Muscle layer of colon (tissue), 2 donors: ENCODE results near the gene RASAL1.
"Not testable (repeated sequence)": the region's sequence is repeated elsewhere in the genome, so short reads cannot be mapped to it uniquely, and the experiment has no call there.

ENCODE experiments used
- H3K27ac ChIP-seq: one replicate; pipeline ENCODE4 v1.7.0; 2013; ENCODE audit warnings: low read depth, mild to moderate bottlenecking, low read length, moderate library complexity
- H3K27me3 ChIP-seq, 2 donors: one replicate each; pipeline ENCODE4 v1.7.0; 2013; ENCODE audit warnings: low read length in 2 of 2, mild to moderate bottlenecking in 2 of 2; ENCODE audit not compliant: insufficient read depth in 2 of 2, control insufficient read depth in 1 of 2
- H3K36me3 ChIP-seq: one replicate; pipeline ENCODE4 v1.7.0; 2013; ENCODE audit warnings: mild to moderate bottlenecking, low read length; ENCODE audit not compliant: insufficient read depth
- H3K4me1 ChIP-seq: one replicate; pipeline ENCODE4 v1.7.0; 2013; ENCODE audit warnings: mild to moderate bottlenecking, low read length; ENCODE audit not compliant: insufficient read depth
- H3K4me3 ChIP-seq, 2 donors: one replicate each; pipeline ENCODE4 v1.7.0; 2013; ENCODE audit warnings: low read length in 2 of 2, low read depth in 1 of 2, mild to moderate bottlenecking in 1 of 2, moderate library complexity in 1 of 2
- H3K9ac ChIP-seq: one replicate; pipeline ENCODE4 v1.7.0; 2013; ENCODE audit warnings: low read length
- H3K9me3 ChIP-seq: one replicate; pipeline ENCODE4 v1.7.0; 2013; ENCODE audit warnings: mild to moderate bottlenecking, low read length
- donor health status: abdominal sarcoma.
- donor health status: Adenocarcinoma of cecum.

RASAL1 gene

DNA sequence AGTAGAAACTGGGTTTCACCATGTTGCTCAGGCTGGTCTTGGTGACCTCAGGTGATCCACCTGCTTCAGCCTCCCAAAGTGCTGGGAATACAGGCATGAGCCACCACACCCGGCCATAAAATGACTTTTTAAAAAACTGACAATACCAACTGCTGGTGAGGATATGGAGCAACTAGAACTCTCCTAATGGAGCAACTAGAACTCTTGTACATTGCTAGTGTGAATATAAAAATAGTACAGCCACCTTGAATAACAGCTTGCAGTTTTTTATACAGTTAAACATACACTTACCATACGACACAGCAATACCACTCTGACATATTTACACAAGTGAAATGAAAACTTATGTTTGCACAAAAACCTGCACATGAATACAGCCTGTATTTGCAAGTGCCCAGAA is 11.4 kb upstream of the RASAL1 start:
- Histone ChIP-seq H3K9ac (no peak overlapping the region), H3K4me3 (no peak overlapping the region), H3K27me3 (peaks cover 6% of the 10 kb centered on the region in 2 donors), H3K36me3 (no peaks in the 10 kb centered on the region), H3K9me3 (no peaks in the 10 kb centered on the region), H3K4me1 (peaks cover 8% of the 10 kb centered on the region), H3K27ac (no peak overlapping the region)

DNA sequence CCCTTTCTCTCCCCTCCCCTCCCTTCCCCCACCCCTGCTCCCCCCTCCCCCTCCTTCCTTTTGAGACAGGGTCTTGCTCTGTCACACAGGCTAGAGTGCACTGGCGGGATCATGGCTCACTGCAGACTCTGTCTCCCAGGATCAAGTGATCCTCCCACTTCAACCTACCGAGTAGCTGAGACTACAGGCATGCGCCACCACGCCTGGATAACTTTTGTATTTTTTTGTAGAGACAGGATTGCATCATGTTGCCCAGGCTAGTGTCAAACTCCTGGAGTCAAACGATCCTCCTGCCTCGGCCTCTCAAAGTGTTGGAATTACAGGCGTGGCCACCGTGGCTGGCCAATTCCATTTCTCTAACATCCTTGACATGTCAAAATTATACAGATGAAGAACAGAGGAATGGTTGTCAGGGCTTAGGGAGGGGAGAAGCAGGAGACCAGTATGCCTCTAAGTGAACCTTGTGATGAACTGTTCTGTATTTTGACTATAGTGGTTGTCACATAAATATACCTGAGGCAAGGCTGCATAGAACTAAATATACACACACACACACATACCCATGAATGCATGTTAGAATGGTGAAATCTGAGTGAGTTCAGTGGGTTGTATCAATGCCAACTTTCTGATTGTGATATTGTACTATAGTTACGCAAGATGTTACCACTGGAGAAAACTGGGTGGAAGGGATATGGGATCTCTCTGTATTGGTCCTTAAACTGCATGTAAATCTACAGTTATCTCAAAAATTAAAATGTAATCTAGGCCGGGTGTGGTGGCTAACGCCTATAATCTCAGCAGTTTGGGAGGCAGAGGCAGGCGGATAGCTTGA is 10.4 kb upstream of the RASAL1 start:
- no peak overlapping the region for H3K9ac ChIP-seq
- H3K27ac ChIP-seq: no peak overlapping the region
- H3K4me1 ChIP-seq: peaks cover 8% of the 10 kb centered on the region
- H3K27me3 ChIP-seq: no peaks in the 10 kb centered on the region
- no peaks in the 10 kb centered on the region for H3K9me3 ChIP-seq
- no peak overlapping the region for H3K4me3 ChIP-seq
- H3K36me3 ChIP-seq: no peaks in the 10 kb centered on the region

DNA sequence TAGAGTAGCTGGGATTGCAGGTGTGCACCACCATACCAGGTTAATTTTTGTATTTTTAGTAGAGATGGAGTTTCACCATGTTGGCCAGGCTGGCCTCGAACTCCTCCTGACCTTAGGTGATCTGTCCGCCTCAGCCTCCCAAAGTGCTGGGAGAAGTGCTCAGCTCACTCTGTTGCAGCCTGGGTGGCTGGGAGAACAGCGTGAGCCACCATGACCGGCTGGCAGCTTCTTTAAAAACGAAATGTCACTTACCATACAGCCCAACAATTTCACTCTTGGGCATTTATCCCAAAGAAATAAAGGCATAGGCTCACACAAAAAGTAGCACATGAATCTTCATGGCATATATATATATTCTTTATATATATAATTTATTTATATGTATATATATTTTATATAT is 9.2 kb upstream of the RASAL1 start:
- peaks cover 6% of the 10 kb centered on the region for H3K4me1 ChIP-seq
- no peak overlapping the region for H3K27ac ChIP-seq
- H3K4me3 ChIP-seq: no peak overlapping the region
- no peaks in the 10 kb centered on the region for H3K27me3 ChIP-seq
- H3K9ac ChIP-seq: no peak overlapping the region
- H3K36me3 ChIP-seq: no peaks in the 10 kb centered on the region
- no peaks in the 10 kb centered on the region for H3K9me3 ChIP-seq

DNA sequence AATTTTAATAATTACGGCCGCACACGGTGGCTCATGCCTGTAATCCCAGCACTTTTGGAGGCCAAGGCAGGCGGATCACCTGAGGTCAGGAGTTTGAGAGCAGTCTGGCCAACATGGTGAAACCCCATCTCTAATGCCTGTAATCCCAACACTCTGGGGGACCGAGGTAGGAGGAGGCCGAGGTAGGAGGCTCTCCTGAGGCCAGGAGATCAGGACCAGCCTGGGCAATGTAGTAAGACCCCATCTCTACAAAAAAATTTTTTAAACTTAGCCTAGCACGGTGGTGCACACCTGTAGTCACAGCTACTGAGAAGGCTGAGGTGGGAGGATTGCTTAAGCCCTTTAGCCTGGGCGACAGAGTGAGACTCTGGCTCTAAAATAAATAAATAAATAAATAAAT is 8.4 kb upstream of the RASAL1 start:
- Histone ChIP-seq H3K4me3 (no peak overlapping the region), H3K4me1 (no peaks in the 10 kb centered on the region)

DNA sequence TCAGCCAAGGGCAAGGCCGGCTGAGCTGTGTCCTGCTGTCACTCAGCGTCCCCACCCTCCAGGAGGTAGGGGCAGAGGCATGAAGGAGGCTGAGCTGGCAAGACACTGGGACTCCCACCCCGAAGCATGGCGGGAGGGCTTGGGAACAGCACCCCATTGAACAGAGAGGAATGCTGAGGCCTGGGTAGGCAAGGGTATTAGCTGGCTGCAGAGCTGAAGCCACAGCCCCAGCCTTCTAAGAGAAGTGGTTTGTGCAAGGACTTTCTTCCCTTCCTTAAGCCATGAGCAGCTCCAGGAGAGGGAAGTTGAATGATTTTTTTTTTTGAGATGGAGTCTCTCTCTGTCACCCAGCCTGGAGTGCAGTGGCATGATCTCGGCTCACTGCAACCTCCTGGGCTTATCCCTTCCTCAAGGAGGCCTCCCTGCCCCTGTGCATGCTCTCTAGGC is 7.3 kb upstream of the RASAL1 start:
- H3K36me3 ChIP-seq: no peaks in the 10 kb centered on the region
- H3K4me3 ChIP-seq: no peak overlapping the region
- H3K9ac ChIP-seq: no peak overlapping the region
- H3K27me3 ChIP-seq: no peaks in the 10 kb centered on the region
- H3K9me3 ChIP-seq: no peaks in the 10 kb centered on the region
- H3K4me1 ChIP-seq: no peaks in the 10 kb centered on the region
- H3K27ac ChIP-seq: no peak overlapping the region

More for the DNA sequence above, 8.4 kb upstream of the RASAL1 start:
- Histone ChIP-seq H3K9me3 (no peaks in the 10 kb centered on the region), H3K27me3 (no peaks in the 10 kb centered on the region), H3K27ac (no peak overlapping the region), H3K36me3 (no peaks in the 10 kb centered on the region), H3K9ac (no peak overlapping the region)

DNA sequence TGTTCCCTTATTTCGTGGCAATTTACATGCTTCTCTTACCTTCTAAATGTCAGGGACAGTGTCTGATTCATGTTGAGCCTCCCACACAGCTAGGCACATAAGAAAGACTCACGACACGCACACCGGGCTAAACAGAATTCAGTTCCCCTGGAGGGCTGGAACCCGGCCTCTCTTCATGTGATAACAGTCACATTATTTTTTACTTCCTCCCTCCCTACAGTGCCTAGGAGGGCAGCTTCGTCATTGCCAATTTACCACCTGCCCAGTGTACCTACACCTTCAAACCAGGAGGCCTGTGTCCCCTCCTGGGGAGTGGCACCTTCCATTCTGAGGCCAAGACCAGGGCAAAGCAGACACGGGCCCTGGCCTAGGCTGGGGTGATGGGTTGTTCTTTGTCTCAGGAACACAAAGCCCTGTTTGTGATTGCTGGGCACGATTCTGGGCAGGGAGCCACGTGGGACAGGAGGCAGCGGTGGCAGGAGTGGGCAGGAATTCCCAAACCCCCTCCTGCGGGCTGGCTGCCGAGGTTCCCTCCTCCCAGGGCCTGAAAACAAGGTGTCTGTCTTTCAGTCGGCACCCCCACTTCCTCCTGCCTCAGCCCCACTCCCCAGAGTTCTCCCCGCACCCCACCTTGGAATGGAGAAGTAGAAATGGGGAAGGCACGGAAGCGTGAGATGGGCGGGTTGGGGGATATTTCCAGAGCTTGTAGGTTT is 6.8 kb upstream of the RASAL1 start:
- H3K9me3 ChIP-seq: no peaks in the 10 kb centered on the region
- no peak overlapping the region for H3K27ac ChIP-seq

DNA sequence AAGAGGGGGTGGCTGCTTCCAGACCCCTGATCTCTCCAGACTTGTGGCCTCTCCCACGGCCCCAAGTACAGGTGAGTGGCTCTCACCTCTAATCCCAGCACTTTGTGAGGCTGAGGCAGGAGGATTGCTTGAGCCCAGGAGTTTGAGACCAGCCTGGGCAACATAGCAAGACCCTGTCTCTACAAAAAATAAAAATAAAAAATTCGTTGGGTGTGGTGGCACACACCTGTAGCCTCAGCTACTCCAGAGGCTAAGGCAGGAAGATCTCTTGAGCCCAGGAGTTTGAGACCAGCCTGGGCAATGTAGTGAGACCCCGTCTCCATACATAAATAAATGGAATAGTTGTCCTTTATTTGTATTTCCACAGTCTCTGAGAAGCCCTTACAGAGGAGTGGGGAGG is 6.2 kb upstream of the RASAL1 start:
- H3K27ac ChIP-seq, H3K4me1 ChIP-seq, H3K9me3 ChIP-seq, H3K36me3 ChIP-seq, H3K9ac ChIP-seq, H3K4me3 ChIP-seq, H3K27me3 ChIP-seq: not testable (repeated sequence)

More for the DNA sequence above, 6.8 kb upstream of the RASAL1 start:
- H3K4me1 ChIP-seq: no peaks in the 10 kb centered on the region
- no peak overlapping the region for H3K4me3 ChIP-seq
- peaks cover 0 to under 1% of the 10 kb centered on the region in 2 donors for H3K27me3 ChIP-seq
- no peaks in the 10 kb centered on the region for H3K36me3 ChIP-seq
- no peak overlapping the region for H3K9ac ChIP-seq

DNA sequence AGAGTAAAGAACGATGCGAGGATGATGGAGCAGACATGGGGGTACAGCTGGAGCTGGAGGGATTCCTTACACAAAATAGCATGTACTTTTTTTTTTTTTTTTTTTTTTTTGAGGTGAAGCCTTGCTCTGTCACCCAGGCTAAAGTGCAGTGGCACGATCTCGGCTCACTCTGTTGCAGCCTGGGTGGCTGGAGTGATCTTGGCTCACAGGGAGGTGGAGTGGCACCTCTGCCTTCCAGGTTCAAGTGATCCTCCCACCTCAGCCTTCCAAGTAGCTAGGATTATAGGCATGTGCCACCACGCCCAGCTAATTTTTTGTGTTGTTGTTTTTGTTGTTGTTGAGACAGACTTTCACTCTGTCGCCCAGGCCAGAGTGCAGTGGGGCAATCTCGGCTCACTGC is 5.1 kb upstream of the RASAL1 start:
- no peaks in the 10 kb centered on the region for H3K9me3 ChIP-seq
- H3K9ac ChIP-seq: no peak overlapping the region
- H3K27ac ChIP-seq: no peak overlapping the region
- no peak overlapping the region for H3K4me3 ChIP-seq
- no peaks in the 10 kb centered on the region for H3K4me1 ChIP-seq
- peaks cover 0 to 12% of the 10 kb centered on the region in 2 donors for H3K27me3 ChIP-seq
- H3K36me3 ChIP-seq: no peaks in the 10 kb centered on the region

DNA sequence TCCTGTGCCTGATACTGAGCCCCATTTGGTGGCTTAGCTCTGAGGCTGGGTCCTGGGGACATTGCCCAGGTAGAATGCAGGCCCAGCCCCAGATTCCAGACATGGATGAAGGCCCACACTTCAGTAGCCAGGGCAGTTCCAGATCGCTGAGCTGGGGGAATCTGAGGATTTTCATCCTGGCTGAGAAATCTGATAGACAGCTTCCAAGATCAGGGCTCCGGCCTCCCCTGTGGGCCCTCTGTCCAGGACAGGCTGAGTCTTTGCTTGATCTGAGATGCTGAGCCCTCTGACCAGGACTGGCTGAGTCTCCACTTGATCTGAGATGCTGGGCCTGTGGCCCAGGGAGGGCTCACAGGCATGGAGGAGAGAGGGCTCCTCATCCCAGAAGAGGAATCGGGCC is 3.3 kb upstream of the RASAL1 start:
- Histone ChIP-seq H3K4me3 (no peak overlapping the region), H3K9ac (no peak overlapping the region), H3K27ac (no peak overlapping the region), H3K4me1 (no peaks in the 10 kb centered on the region), H3K9me3 (no peaks in the 10 kb centered on the region), H3K36me3 (no peaks in the 10 kb centered on the region), H3K27me3 (peaks cover 0 to 28% of the 10 kb centered on the region in 2 donors)

DNA sequence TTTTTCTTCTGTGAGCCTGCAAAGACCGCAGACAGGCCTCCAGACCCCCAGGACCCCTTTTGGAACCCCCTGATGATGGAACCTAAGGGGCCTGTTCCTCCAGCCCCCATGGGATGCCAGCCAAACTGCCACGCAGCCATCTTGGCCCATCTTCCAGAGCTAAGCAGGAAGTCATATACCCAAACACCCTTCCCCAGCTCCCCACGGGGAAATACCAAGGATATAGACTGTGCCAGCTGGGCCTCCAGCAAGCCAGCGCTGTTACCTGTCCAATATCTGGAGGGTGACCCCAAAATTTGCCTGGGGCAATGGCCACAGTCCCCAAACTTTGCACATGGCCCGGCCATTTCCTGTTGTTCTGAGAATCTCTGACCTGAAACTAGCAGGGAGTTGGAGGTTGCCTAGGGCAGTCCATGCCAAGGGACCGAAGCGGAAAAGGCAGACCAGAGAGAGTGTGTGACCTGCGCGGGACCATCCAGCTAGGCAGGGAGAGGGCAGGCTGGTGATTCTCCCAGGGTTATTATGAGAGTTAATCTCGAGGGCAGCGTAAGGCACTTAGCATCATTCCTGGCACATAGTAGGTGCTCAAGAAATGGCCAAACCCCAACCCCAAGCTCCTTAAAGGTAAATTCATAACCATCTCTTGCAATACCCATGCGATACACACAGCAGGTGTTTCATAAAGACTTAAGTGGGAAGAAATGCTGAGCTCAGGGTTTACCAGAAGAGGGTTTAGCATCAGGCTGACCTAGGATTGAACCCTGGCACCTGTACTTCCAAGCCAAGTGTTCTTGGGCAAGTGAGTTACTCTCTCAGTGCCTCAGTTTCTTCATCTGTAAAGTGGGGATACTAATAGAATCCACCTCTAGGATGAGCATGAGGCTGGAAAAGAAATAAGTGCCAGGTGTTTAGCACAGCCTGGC is 2.6 kb upstream of the RASAL1 start:
- Histone ChIP-seq H3K27me3 (peaks cover 0 to 28% of the 10 kb centered on the region in 2 donors), H3K27ac (no peak overlapping the region), H3K9me3 (no peaks in the 10 kb centered on the region), H3K4me3 (no peak overlapping the region), H3K9ac (no peak overlapping the region), H3K36me3 (no peaks in the 10 kb centered on the region), H3K4me1 (no peaks in the 10 kb centered on the region)

DNA sequence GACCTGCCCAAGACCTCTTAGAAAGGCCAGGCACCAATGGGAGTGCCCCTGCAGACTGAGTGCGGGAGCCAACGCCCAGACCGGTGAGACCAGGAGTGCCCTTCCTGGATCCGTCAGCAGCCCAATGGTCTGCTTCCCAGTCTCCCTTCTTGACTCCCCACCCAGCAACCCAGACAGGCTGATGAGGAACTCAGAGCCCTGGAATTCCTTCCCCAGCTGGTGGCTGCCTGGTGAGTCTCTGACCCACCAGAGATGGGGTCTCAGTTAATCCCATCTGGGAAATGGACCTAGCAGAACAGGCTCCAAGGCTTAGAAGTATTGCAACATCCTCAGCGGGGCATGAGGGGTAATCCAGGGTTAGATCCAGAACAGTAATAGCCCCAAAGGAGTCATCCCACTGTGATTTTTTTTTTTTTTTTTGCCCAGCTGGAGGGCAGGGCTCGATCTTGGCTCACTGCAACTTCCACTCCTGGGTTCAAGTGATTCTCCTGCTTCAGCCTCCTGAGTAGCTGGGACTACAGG is 1.5 kb upstream of the RASAL1 start:
- Histone ChIP-seq H3K36me3 (no peaks in the 10 kb centered on the region), H3K4me1 (no peaks in the 10 kb centered on the region), H3K9me3 (no peaks in the 10 kb centered on the region), H3K4me3 (no peak overlapping the region), H3K27me3 (peaks cover 0 to 28% of the 10 kb centered on the region in 2 donors), H3K9ac (no peak overlapping the region), H3K27ac (no peak overlapping the region)
